ENCODE results near the gene CPZ. TPM values are rescaled to one million over a fixed set of nuclear protein-coding genes. Genes with fewer than 3 reads are reported as not detected.

Gene CPZ
- total and polyA plus RNA-seq, 2 of the 4 experiments (the other 2 are of a cell fraction): 0.90 to 10.3 TPM

GRCh38 chr4:8606476-8606875 is 13.9 kb downstream of the CPZ start:
- intact Hi-C loops (cut with micrococcal nuclease): no loop called here
- no peak for ATAC-seq (ENCODE audit: low read depth)

More at GRCh38 chr4:8606476-8606875, 13.9 kb downstream of the CPZ start:
- Histone ChIP-seq H2BK15ac (ENCODE audit: low read depth, low read length) (no peak overlapping the region), H3K4me1 (ENCODE audit: control insufficient read depth, insufficient read depth, low read length) (no peaks in the 10 kb centered on the region), H3K56ac (ENCODE audit: extremely low read depth, insufficient read depth, low read length) (no peak overlapping the region), H3K4me2 (ENCODE audit: low read depth, low read length) (no peak overlapping the region), H3K27me3 (ENCODE audit: control insufficient read depth, insufficient read depth, low read length) (no peaks in the 10 kb centered on the region; the same call in 1 of the 2 replicates), H3K9me1 (ENCODE audit: insufficient read depth, low read length) (no peaks in the 10 kb centered on the region), H2AFZ (replicated peaks; ENCODE audit: low read length, poor library complexity) (no peak overlapping the region), H4K20me1 (ENCODE audit: insufficient read depth, low read length) (no peaks in the 10 kb centered on the region), H2BK20ac (ENCODE audit: low read depth, low read length) (no peak overlapping the region), H3K9ac (ENCODE audit: low read depth, low read length) (no peak overlapping the region), H2AK9ac (replicated peaks; ENCODE audit: low read depth, low read length, poor library complexity) (no peak overlapping the region), H3K79me1 (ENCODE audit: low read depth in 1 of 2, low read length in 2 of 2) (no peaks in the 10 kb centered on the region), H4K91ac (ENCODE audit: insufficient read depth, low read depth, low read length) (no peak overlapping the region), H2AK5ac (ENCODE audit: low read depth, low read length) (no peak overlapping the region), H3K18ac (ENCODE audit: low read depth, low read length) (no peak overlapping the region), H3K23ac (ENCODE audit: low read depth, low read length) (no peak overlapping the region), H2BK5ac (ENCODE audit: low read depth, low read length, poor library complexity, severe bottlenecking) (no peak overlapping the region), H3K4me3 (ENCODE audit: insufficient read depth, low read depth, low read length) (no peak overlapping the region), H2BK120ac (ENCODE audit: low read depth, low read length) (no peak overlapping the region), H3K27ac (ENCODE audit: insufficient read depth, low read length) (no peak overlapping the region), H3K4ac (ENCODE audit: low read depth, low read length) (no peak overlapping the region), H3K14ac (replicated peaks; ENCODE audit: low read depth, low read length) (no peak overlapping the region), H3K36me3 (ENCODE audit: control insufficient read depth, insufficient read depth, low read length) (peaks cover 58% of the 10 kb centered on the region; the same call in 1 of the 2 replicates), H4K8ac (ENCODE audit: low read depth in 2 of 2, low read length in 2 of 2) (no peak overlapping the region), H4K5ac (ENCODE audit: low read depth, low read length) (no peak overlapping the region), H3K9me3 (ENCODE audit: control insufficient read depth, insufficient read depth, low read length) (no peaks in the 10 kb centered on the region)
- dilution Hi-C loops (cut with HindIII; ENCODE audit: low sequenced_read_pairs, unreplicated experiment): no loop called here
- in situ Hi-C loops (cut with MboI; ENCODE audit: low sequenced_read_pairs): loop anchor here (25.0 kb wide), 1 partner anchor 394 kb away; no protein-coding TSS in a partner anchor
- DNase-seq: no peak
- CTCF ChIA-PET: interaction anchor here (1.2 kb wide), 1 partner anchor 8 kb away, joined by 5 read pairs; no protein-coding TSS in a partner anchor
- no TSS peak for BruUV-seq (replicated peaks)
- WGBS, 2 experiments (ENCODE audit: extremely low coverage in 2 of 2, insufficient read length in 1 of 2): 60% methylated on average over 4 of the region's 26 CpGs; no CpG with 5 or more reads in 1 of the 2 experiments
- POLR2A ChIA-PET (ENCODE audit: unreplicated experiment): no interaction called here
- no peak for TF ChIP-seq RFX5 (IDR thresholded peaks at IDR 0.05; ENCODE audit: low read depth, low read length)
- no peak for TF ChIP-seq MAFK (IDR thresholded peaks at IDR 0.05; ENCODE audit: low read depth, low read length)
- TF ChIP-seq, protein P1, sequence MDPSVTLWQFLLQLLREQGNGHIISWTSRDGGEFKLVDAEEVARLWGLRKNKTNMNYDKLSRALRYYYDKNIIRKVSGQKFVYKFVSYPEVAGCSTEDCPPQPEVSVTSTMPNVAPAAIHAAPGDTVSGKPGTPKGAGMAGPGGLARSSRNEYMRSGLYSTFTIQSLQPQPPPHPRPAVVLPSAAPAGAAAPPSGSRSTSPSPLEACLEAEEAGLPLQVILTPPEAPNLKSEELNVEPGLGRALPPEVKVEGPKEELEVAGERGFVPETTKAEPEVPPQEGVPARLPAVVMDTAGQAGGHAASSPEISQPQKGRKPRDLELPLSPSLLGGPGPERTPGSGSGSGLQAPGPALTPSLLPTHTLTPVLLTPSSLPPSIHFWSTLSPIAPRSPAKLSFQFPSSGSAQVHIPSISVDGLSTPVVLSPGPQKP (IDR thresholded peaks at IDR 0.05; ENCODE audit: borderline replicate concordance, low read depth, low read length): no peak
- TF ChIP-seq, protein P2, sequence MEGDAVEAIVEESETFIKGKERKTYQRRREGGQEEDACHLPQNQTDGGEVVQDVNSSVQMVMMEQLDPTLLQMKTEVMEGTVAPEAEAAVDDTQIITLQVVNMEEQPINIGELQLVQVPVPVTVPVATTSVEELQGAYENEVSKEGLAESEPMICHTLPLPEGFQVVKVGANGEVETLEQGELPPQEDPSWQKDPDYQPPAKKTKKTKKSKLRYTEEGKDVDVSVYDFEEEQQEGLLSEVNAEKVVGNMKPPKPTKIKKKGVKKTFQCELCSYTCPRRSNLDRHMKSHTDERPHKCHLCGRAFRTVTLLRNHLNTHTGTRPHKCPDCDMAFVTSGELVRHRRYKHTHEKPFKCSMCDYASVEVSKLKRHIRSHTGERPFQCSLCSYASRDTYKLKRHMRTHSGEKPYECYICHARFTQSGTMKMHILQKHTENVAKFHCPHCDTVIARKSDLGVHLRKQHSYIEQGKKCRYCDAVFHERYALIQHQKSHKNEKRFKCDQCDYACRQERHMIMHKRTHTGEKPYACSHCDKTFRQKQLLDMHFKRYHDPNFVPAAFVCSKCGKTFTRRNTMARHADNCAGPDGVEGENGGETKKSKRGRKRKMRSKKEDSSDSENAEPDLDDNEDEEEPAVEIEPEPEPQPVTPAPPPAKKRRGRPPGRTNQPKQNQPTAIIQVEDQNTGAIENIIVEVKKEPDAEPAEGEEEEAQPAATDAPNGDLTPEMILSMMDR (conservative IDR thresholded peaks at IDR 0.05; ENCODE audit: low read depth, low read length): no peak
- no peak for TF ChIP-seq CHD1 (IDR thresholded peaks at IDR 0.05; ENCODE audit: low read depth, low read length)
- no peak for TF ChIP-seq FOS (IDR thresholded peaks at IDR 0.05; ENCODE audit: low read depth, low read length)
- TF ChIP-seq, protein P3, sequence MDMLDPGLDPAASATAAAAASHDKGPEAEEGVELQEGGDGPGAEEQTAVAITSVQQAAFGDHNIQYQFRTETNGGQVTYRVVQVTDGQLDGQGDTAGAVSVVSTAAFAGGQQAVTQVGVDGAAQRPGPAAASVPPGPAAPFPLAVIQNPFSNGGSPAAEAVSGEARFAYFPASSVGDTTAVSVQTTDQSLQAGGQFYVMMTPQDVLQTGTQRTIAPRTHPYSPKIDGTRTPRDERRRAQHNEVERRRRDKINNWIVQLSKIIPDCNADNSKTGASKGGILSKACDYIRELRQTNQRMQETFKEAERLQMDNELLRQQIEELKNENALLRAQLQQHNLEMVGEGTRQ (IDR thresholded peaks at IDR 0.05; ENCODE audit: low read depth, low read length): no peak
- TF ChIP-seq MXI1 (IDR thresholded peaks at IDR 0.05; ENCODE audit: borderline replicate concordance, low read depth, low read length): no peak
- no peak for TF ChIP-seq POLR2A (IDR thresholded peaks at IDR 0.05; ENCODE audit: low read depth, low read length)
- no peak for TF ChIP-seq MAZ (IDR thresholded peaks at IDR 0.05; ENCODE audit: borderline replicate concordance, low read depth, low read length)
- TF ChIP-seq SMC3 (IDR thresholded peaks at IDR 0.05; ENCODE audit: low read depth, low read length): no peak
- no peak for TF ChIP-seq BHLHE40 (IDR thresholded peaks at IDR 0.05; ENCODE audit: low read depth, low read length)
- TF ChIP-seq NFE2L2 (IDR thresholded peaks at IDR 0.05; ENCODE audit: low read depth, low read length): no peak
- no peak for TF ChIP-seq CEBPB (IDR thresholded peaks at IDR 0.05; ENCODE audit: low read depth, low read length)
- no peak for TF ChIP-seq RAD21 (IDR thresholded peaks at IDR 0.05; ENCODE audit: low read length)
- TF ChIP-seq RCOR1 (IDR thresholded peaks at IDR 0.05; ENCODE audit: insufficient replicate concordance, low read length): no peak
